Measurements from ENCODE around the gene AURKAIP1.

AURKAIP1 gene

GRCh38 chr1:1364266-1364665 is 10.7 kb downstream of the AURKAIP1 start:
- peaks cover 3 to 11% (median 9%) of the 10 kb centered on the region in 10 experiments; a peak in 19 of 20 replicates for H3K4me1 ChIP-seq
- H3K27me3 ChIP-seq, result no peaks in the 10 kb centered on the region
- H3K9ac ChIP-seq, result no peak overlapping the region
- H3K4me2 ChIP-seq, result no peak overlapping the region
- H3K4me3 ChIP-seq, result no peak overlapping the region
- H3K9me3 ChIP-seq (replicated peaks in 1 of 11), result peaks cover 10 to 26% (median 21%) of the 10 kb centered on the region in 11 experiments; a peak in 20 of 22 replicates
- H3K27ac ChIP-seq, result no peak overlapping the region
- H3K36me3 ChIP-seq, result no peaks in the 10 kb centered on the region
- no peak for TF ChIP-seq Cebpa-rat (IDR thresholded peaks at IDR 0.05)
- H4K20me1 ChIP-seq, result peaks cover 0 to 8% (median 0%) of the 10 kb centered on the region in 11 experiments; a peak in 1 of 22 replicates

DNA sequence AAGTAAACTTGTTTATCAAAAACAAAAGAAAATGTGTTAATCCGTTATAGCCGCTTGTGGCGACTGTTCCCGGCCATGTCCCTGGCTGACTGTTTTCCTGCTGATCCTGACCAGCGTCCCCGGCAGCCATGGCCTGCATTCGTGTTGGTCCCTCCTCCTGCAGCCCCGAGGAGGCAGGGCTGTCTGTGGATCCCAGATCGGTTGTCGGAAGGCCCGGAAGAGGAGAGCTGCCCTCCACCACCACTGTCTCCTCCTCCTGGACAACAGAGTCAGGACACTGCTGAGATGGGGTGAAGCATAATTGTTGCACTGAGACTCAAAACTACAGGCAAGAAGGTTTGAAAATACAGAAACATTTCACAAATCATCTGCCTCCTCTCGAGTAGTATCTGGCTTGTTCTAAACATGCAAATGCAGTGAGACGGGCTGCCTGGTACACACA is 13.0 kb downstream of the AURKAIP1 start:
- Histone ChIP-seq H3K36me3 (no peaks in the 10 kb centered on the region), H3K27me3 (peaks cover 0 to 16% (median 0%) of the 10 kb centered on the region in 11 experiments; a peak in 6 of 22 replicates), H3K4me3 (no peak overlapping the region), H3K27ac (no peak overlapping the region), H3K4me2 (no peak overlapping the region), H3K9me3 (replicated peaks in 1 of 11) (peaks cover 5 to 18% (median 15%) of the 10 kb centered on the region in 11 experiments; a peak in 20 of 22 replicates), H3K9ac (no peak overlapping the region), H4K20me1 (peaks cover 0 to 18% (median 5%) of the 10 kb centered on the region in 11 experiments; a peak in 6 of 22 replicates), H3K4me1 (peaks cover 16 to 32% (median 28%) of the 10 kb centered on the region in 10 experiments)
- no peak for TF ChIP-seq Cebpa-rat (IDR thresholded peaks at IDR 0.05)

GRCh38 chr1:1361233-1361981 is 13.6 kb downstream of the AURKAIP1 start:
- Histone ChIP-seq H3K9me3 (replicated peaks in 1 of 11) (peaks cover 0 to 12% (median 9%) of the 10 kb centered on the region in 11 experiments; a peak in 20 of 22 replicates), H3K27me3 (peaks cover 0 to 16% (median 0%) of the 10 kb centered on the region in 11 experiments; a peak in 6 of 22 replicates), H3K4me2 (no peak overlapping the region), H3K9ac (no peak overlapping the region), H3K36me3 (no peaks in the 10 kb centered on the region), H3K27ac (no peak overlapping the region), H3K4me1 (peaks cover 16 to 35% (median 29%) of the 10 kb centered on the region in 10 experiments), H4K20me1 (peaks cover 0 to 18% (median 5%) of the 10 kb centered on the region in 11 experiments; a peak in 6 of 22 replicates), H3K4me3 (no peak overlapping the region)
- no peak for TF ChIP-seq Cebpa-rat (IDR thresholded peaks at IDR 0.05)

DNA sequence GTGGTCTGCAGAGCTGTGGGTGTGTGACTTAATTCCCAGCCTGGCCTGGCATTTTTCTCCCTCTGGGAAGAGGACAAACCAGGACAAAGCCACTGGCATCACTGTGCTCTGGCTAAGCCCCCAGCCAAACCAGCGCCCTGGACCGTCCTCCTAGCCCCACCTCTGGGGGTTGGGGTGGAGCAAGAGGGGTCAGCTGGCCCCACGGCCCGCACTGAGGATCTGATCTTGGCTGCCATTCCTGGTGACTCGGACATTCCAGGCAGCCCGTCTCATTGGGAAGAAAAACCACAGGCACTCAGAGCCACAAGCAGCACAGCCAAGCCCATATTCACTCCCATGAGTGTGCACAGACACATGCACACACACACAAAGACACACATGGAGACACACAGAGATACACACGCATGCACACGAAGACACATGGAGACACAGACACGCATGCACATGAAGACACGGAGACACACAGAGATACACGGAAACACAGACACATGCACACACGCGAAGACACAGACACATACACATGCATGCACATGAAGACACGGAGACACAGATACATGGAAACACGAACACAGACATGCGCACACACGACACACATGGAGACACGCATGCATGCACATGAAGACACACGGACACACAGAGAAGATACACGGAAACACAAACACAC is 14.4 kb downstream of the AURKAIP1 start:
- Histone ChIP-seq H3K4me2 (no peak overlapping the region), H3K36me3 (no peaks in the 10 kb centered on the region), H3K27me3 (peaks cover 0 to 16% (median 0%) of the 10 kb centered on the region in 11 experiments; a peak in 6 of 22 replicates), H3K9me3 (replicated peaks in 1 of 11) (peaks cover 0 to 4% (median 2%) of the 10 kb centered on the region in 11 experiments; a peak in 14 of 22 replicates), H3K27ac (no peak overlapping the region), H3K9ac (no peak overlapping the region), H3K4me1 (peaks cover 16 to 35% (median 29%) of the 10 kb centered on the region in 10 experiments), H3K4me3 (no peak overlapping the region), H4K20me1 (peaks cover 0 to 18% (median 5%) of the 10 kb centered on the region in 11 experiments; a peak in 6 of 22 replicates)
- TF ChIP-seq Cebpa-rat (IDR thresholded peaks at IDR 0.05), result no peak

- H3K9me3 ChIP-seq (replicated peaks in 1 of 11), result no peaks in the 10 kb centered on the region
- H3K4me3 ChIP-seq, result no peak overlapping the region
- H3K27ac ChIP-seq, result 0 out of 22 replicates have a peak overlapping the region, but pooled peaks of 1 of the 11 experiments have one; percentile 2
- peak overlapping the region; percentile 39 to 99 (median 88); a peak in 19 of 22 replicates for H3K4me2 ChIP-seq
- H3K4me1 ChIP-seq, result peaks cover 16 to 35% (median 29%) of the 10 kb centered on the region in 10 experiments
- no peaks in the 10 kb centered on the region for H3K36me3 ChIP-seq
- H3K9ac ChIP-seq, result peak overlapping the region in 1 of 11 experiments; percentile 46; a peak in 1 of 22 replicates
- no peak for TF ChIP-seq Cebpa-rat (IDR thresholded peaks at IDR 0.05)
- H3K27me3 ChIP-seq, result peaks cover 7 to 22% (median 7%) of the 10 kb centered on the region in 11 experiments
- peaks cover 0 to 18% (median 5%) of the 10 kb centered on the region in 11 experiments; a peak in 6 of 22 replicates for H4K20me1 ChIP-seq
Measured at GRCh38 chr1:1359664-1360468, 15.1 kb downstream of the AURKAIP1 start.

DNA sequence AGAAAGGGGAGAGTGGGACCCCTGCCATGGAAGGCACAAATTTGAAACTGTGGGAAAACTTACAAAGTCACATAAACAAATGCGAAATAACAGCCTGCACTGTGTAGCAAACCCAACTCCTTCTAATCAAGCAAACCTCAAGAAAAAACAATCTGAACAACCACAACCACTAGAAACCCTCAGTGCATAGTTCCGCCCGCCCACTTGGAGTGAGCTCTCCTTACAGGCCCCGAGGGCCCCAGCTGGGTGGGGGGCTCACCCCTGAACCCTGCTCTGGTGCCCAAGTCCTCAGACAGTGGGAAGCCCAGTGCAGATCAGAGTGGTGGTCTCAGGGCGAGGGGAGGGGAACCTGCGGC is 15.7 kb downstream of the AURKAIP1 start:
- Histone ChIP-seq H3K27ac (peak overlapping the region in 3 of 11 experiments; percentile 44 to 52 (median 44); a peak in 3 of 22 replicates), H3K27me3 (peaks cover 13 to 28% (median 13%) of the 10 kb centered on the region in 11 experiments), H3K4me3 (peak overlapping the region in 2 of 10 experiments; percentile 13 to 42; a peak in 2 of 20 replicates), H3K9me3 (replicated peaks in 1 of 11) (no peaks in the 10 kb centered on the region), H3K4me1 (peaks cover 19 to 40% (median 34%) of the 10 kb centered on the region in 10 experiments), H4K20me1 (peaks cover 0 to 24% (median 7%) of the 10 kb centered on the region in 11 experiments; a peak in 10 of 22 replicates), H3K4me2 (peak overlapping the region; percentile 39 to 99 (median 88)), H3K9ac (peak overlapping the region in 10 of 11 experiments; percentile 13 to 67 (median 28); a peak in 14 of 22 replicates), H3K36me3 (no peaks in the 10 kb centered on the region)
- no peak for TF ChIP-seq Cebpa-rat (IDR thresholded peaks at IDR 0.05)

DNA sequence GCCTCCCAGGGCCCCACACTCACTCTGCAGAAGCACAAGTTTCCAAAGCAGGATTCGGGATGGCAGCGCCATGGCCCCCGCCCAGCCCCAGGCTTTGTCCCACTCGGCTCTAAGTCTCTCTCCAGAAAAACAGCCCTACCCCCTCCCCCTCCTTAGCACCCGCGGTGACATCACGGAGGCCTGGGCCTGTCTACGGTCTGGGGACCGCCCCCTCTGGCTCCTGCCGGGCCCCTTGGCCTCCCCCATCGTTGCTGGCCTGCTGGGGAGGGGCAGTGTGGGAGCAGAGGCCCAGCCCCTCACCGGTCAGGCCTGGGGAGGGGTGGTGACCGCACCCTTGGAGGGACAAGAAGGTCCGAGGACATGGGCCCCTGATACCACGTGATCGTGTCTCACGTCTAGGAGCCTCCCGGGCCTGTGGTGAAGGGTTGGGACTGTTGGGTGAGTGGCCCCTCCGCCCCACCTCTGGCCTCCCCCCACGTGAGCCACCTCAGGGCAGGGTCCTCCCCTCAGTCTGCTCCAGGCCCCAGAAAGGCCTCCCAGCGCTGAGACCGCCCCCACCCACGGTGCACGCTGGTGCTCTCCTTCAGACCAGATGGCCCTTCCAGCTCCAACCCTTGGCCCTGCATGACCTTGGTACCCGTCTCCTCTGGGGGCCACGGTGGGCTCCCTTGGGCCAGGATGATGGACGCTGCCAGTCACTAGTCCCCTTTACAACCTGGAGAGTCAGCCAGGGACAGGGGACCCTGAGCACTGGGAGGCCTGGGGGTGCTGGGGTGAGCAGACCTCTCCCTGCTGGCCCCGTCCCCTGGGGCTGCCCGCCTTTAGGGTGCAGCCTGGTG is 16.4 kb downstream of the AURKAIP1 start, which contains the start of gene MXRA8:
Gene MXRA8, minus strand, starts transcription at position 123 of the 839 bp plus-strand sequence. Its CDS starts 51 bp downstream, at position 72.
- H3K4me2 ChIP-seq, result peak within 1 kb of the TSS; percentile 39 to 99 (median 88)
- no peaks in the 10 kb centered on the region for H3K9me3 ChIP-seq (replicated peaks in 1 of 11)
- H3K27me3 ChIP-seq, result peaks cover 19 to 34% (median 19%) of the 10 kb centered on the region in 11 experiments
- peaks cover 0 to 30% (median 10%) of the 10 kb centered on the region in 11 experiments; a peak in 14 of 22 replicates for H4K20me1 ChIP-seq
- H3K27ac ChIP-seq, result peak within 1 kb of the TSS in 4 of 11 experiments; percentile 41 to 52 (median 44); a peak in 7 of 22 replicates
- H3K36me3 ChIP-seq, result no peaks in the 10 kb centered on the region
- peak within 1 kb of the TSS in 3 of 10 experiments; percentile 8 to 42 (median 13); a peak in 5 of 20 replicates for H3K4me3 ChIP-seq
- H3K9ac ChIP-seq, result peak within 1 kb of the TSS in 10 of 11 experiments; percentile 13 to 67 (median 28); a peak in 15 of 22 replicates
- peaks cover 25 to 46% (median 40%) of the 10 kb centered on the region in 10 experiments for H3K4me1 ChIP-seq
- TF ChIP-seq Cebpa-rat (IDR thresholded peaks at IDR 0.05), result no peak

All from BLaER1 treated with 17β-estradiol and CSF1 and Interleukin-3, amounts not matched to agents 10 nM and 100 nM (cell line).